Limb (tissue), 2 donors: ENCODE data around the gene ZDHHC21.
"Not testable (repeated sequence)": the region's sequence is repeated elsewhere in the genome, so short reads cannot be mapped to it uniquely, and the experiment has no call there.

ENCODE experiments used
- DNase-seq, 2 donors: peaks; one replicate each; pipeline ENCODE4 v3.0.0-alpha.2; 2016; ENCODE audit errors: extremely low spot score in 2 of 2

ZDHHC21 gene

GRCh38 chr9:14682616-14683015 is 10.6 kb downstream of the ZDHHC21 start:
- DNase-seq = not testable (repeated sequence)

GRCh38 chr9:14678776-14679175 is 14.5 kb downstream of the ZDHHC21 start:
- DNase-seq = no peak

DNA sequence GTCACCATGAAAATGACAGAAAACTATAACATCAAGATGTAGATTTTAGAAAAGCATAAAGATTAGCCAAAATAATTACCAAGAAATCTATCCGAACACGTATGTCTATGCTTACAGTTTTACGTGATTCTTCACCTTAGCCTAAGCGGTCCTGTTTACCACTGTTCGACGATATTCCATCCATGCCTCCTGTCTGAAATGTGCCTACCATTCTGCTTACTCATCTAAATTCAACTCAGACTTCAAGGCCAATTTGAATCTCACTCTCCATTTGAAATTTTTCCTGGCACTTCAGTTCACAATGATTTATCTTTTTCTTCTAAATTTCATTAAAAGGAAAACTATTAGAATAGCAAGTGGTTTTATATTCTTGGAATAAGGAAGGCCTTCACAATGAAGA is 15.4 kb downstream of the ZDHHC21 start:
- no peak for DNase-seq

DNA sequence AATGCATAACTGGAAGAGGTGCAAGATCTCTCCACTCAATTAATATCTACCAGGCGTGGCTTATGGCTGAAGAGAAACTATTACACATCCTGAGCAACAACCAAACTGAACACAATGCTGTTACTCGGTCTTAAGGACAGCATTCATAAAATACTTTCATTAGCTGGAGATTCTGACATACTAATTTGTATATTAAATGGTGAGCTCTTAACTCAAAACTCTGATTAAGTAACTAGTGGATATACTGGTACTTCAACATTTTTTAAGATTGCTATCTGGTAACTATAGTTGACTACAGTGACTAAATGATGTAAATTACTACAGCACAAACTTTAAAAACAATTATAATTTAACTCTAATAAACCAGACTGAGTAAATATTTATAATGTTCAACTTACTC is 15.8 kb downstream of the ZDHHC21 start:
- DNase-seq = no peak

DNA sequence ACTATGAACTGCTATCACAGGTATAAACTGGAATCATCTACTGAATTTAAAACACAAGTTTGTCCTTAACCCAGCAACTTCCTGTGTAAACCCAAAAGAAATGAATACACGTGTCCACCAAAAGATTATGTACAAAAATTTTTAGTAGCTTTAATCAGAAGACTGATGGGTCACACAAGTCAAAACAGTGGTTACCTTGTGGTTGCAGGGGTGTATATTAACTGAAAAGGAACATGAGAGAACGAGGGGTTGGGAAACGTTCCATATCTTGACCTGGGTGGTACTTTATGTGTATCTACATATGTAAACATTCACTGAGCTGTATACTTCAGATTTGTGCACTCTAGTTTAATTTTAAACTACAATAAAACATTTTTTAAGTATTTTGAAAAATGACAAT is 18.6 kb downstream of the ZDHHC21 start:
- DNase-seq = no peak

DNA sequence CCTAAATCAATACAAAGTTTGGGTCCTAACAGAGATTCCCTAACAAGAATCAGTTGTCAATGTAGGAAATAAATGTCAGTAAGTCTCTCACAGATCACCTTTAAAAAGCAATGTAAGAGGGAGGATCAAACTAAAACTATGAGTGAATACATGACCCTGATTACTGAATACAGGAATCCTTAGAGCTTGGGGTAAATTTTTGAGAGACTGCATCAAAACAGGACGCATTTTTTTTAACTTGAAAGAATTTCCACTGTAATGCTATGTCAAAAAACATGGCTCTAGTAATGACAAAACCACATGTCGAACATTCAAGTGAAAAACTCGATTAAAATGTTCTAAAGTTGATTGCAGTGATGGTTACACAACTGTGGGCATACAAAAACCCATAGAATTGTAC is 21.9 kb downstream of the ZDHHC21 start:
- no peak for DNase-seq

- DNase-seq = no peak
Measured at GRCh38 chr9:14670718-14671117, 22.5 kb downstream of the ZDHHC21 start.

GRCh38 chr9:14664022-14664421 is 29.2 kb downstream of the ZDHHC21 start:
- DNase-seq = not testable (repeated sequence)

DNA sequence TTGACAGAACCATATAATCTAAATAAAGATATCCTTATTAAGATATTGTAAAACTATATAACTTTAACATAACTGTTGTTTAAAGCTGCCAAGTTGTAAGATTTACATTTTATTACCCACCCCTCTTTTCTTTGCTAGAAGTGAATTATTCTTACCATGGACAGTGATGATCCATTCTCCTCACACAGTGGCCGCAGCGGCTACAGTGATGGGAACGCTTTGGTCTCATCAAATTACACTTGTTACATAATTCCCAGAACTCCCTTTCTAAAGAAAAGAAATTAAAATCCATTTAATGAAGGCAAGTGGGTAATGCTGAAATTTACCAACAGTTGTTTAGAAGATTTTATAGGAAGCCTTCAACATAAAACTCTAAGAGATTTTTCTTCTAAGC is 31.2 kb downstream of the ZDHHC21 start:
- no peak for DNase-seq

DNA sequence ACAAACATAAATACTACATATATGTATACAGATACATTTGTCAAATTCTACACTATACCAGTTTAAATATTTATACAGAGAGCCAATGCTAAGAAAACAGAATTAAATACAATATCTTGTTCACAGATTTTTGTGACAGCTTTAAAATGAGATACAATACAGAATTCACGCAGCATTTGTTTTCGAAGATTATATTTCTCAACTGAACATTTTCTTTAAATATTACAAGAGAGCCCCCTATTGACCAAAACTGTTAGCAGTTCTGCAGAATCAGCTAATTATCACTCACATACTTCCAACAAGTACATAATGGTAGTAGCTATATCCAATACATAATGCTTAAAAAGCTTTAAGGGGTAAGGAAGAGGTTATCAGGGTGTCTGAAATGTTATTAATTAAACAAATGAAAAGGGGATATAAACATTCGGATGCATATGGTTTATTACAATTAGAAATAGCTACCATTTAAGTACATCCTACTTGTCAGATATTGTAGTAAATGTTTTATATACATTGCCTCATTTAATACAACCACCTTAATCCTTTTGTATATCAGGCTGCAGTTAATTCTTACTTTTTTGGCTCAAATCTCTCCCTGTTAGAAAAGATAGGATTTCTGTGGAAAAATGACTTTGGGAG is 31.7 kb downstream of the ZDHHC21 start:
- peak in 1 of 2 donors; percentile 80 for DNase-seq

- no peak for DNase-seq
Measured at GRCh38 chr9:14660721-14661120, 32.5 kb downstream of the ZDHHC21 start.

- DNase-seq = no peak
Measured at GRCh38 chr9:14654932-14655331, 38.3 kb downstream of the ZDHHC21 start.

DNA sequence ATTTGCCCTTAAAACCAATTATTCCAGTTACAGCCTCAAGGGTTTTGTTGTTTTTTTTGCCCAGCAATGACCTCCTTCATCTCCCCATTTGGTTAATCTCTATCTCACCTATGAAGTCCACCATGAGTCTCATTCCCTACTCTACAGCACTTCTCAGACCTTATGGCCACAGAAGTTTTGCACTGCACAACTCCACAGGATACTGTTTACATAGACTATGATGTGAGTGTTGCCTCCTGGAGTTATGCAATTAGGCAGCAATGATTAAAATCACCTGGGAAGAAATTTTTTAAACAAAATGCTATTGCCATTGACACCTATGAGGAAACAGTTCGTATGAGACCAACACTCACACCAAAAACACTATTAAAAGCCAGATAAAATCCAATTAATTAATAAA is 39.7 kb downstream of the ZDHHC21 start:
- no peak for DNase-seq

GRCh38 chr9:14652729-14653377 is 40.4 kb downstream of the ZDHHC21 start:
- DNase-seq = peak in 1 of 2 donors; percentile 28

GRCh38 chr9:14650596-14650995 is 42.6 kb downstream of the ZDHHC21 start:
- DNase-seq = no peak

GRCh38 chr9:14645648-14646047 is 47.6 kb downstream of the ZDHHC21 start:
- no peak for DNase-seq

DNA sequence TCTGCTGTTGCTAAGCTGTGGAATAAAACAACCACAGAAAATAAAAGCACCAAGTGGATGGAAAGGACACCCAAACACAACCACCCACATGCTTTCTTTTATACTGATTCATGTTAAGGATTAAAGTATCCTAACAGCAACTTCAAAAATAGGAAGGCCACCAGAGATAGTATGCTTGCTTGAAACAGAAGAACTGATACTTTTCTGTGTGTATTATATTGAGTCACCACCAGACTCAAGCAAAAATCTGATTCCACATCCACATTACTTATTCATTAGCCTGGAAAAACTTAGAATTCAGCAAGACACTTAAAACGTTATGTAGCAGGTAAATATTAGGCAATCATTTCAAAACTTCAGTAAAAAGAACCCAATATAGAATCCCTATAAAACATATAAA is 52.3 kb downstream of the ZDHHC21 start:
- no peak for DNase-seq

GRCh38 chr9:14640294-14640693 is 52.9 kb downstream of the ZDHHC21 start:
- DNase-seq = no peak

- no peak for DNase-seq
Measured at GRCh38 chr9:14633906-14634565, 59.2 kb downstream of the ZDHHC21 start.

GRCh38 chr9:14633148-14633547 is 60.1 kb downstream of the ZDHHC21 start:
- no peak for DNase-seq

DNA sequence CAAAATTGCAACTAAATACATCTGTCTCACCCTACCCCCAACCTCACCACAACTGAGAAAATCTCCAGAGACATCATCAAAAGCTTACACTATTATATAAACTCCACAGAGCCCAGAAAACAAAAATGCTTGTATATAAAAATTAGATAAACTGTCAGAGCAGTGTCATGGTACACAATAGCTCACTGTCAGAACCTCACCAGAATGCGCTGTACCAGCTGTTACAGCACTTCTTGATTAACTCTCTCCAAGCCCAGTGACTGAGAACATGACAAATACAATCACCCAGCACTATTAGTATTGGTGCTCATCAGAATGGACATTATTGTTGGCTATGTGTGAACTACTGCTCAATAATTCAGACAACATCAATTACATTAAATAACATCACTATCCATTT is 65.7 kb downstream of the ZDHHC21 start:
- DNase-seq = no peak

GRCh38 chr9:14618836-14619420 is 74.3 kb downstream of the ZDHHC21 start:
- DNase-seq = no peak
